ENCODE data around the gene MLYCD. TPM values are rescaled to one million over a fixed set of nuclear protein-coding genes. Genes with fewer than 3 reads are reported as not detected.

MLYCD gene
- total RNA-seq, 1 donor from 2014 or later = 3.6 TPM

DNA sequence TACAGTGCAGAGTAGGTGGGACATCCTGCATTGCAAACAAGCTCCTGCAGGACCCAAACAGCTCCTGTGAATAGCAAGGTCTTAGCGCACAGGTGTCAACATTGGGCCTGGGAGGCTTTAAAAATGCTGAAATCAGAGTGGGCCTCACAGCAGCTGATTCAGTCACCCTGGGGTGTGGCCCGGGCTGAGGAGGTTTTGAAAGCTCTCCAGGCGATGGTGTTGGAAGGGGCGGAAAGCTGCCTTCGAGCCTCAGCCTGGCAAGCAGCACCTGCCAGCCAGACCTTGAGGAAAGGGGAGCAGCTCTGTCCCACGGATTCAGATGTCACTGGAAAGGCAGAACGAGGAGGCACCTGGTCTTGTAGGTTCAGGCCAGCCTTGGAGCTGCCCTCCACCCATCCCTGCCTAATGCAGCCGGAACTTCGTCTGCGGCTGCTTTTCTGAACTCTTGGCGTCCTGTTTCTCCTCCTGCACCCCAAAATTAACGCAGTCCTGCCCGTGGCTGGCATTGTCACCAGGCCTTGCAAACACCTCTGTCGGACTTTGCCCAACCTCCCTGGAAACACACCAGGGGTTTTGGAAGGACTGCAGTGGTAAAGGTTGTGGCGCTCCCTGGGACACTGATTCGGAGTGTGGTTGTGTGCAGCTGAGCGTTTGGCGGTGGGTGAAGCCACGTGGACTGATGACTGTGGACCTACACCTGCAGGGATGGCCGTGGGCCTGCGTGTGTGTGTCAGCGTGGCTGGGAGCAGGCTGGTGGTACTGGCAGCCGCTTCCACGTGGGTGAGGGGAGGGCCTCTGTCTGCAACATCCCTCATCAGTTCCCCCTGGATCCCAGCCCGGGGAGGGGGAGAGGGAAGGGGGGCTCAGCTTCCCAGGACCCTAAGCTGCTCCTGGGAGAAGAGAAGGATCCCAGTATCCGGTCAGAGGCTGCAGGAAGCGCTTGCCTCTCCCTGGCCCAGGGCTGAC lies 72.5 kb downstream of the MLYCD start:
- DNase-seq = no peak

DNA sequence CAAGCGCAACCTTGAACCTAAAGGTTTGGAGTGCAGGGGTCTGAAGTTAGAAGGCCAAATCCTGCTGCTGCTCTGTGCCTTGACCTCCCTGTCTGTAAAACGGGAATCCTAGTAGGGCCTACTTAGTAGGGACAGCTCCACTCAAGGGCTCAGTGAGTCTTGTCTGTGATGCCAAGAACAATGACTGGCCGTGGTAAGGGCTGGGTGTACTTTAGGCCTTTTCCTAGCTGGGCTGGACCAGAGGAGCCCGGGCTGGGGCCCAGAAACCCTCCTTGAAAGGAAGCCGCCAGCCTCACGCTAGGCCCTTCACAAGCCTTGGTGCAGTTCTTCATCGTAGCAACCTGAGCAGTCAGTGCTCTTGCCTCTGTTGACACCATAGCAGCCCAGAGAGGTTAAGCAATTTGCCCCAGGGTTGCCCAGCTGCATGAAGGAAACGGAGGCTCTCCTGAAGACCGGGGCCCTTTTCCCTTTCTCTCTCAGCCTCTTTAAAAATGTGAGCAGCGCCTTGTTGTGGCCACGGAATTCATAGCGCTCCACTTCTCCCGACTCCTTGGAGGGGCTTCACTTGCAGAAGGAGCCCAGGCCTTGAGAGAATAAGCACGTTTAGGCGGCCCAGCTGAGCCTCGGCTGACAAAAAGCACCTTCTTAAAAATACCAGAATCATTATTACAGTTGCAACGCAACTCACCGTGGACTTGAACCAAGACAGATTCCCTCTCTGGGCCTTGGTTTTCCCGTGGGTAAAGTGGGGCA lies 73.5 kb downstream of the MLYCD start:
- DNase-seq = no peak

GRCh38 chr16:83973077-83973476 lies 74.2 kb downstream of the MLYCD start:
- DNase-seq = no peak

GRCh38 chr16:83973581-83974385 lies 74.9 kb downstream of the MLYCD start:
- no peak for DNase-seq

DNA sequence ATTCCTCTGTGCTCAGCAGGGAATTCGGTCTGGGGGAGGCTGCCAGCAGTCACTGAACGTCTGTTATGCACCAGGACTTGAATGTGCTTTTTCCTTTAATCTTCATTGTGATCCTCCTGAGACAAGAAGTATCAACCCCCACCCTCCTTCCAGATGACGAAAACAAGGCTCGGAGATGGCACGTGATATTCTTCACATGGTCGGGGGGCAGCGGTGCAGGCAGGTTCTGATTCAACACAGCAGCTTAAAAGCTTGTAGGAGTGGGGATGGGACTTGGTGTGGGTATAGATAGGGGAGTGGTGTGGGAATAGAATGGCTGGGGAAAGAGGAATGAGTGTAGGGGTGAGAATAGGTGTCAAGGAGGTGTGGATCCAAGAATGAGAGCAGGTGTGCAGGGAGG lies 75.6 kb downstream of the MLYCD start:
- DNase-seq = no peak

GRCh38 chr16:83975590-83976260 lies 76.8 kb downstream of the MLYCD start:
- no peak for DNase-seq

Other genes starting within 250 kb of the MLYCD start
- gene HSBP1, start 91.1 kb upstream of the MLYCD start, total RNA-seq = 114 TPM
- gene OSGIN1, start 54.1 kb downstream of the MLYCD start, total RNA-seq = 0.31 TPM
- gene NECAB2, start 69.1 kb downstream of the MLYCD start, total RNA-seq = 1.9 TPM
- not detected for gene SLC38A8, start 143.7 kb downstream of the MLYCD start, total RNA-seq
- gene MBTPS1, start 217.8 kb downstream of the MLYCD start, total RNA-seq = 78.1 TPM
- gene HSDL1, start 246.1 kb downstream of the MLYCD start, total RNA-seq = 165 TPM
- 0.62 TPM for gene DNAAF1, start 246.2 kb downstream of the MLYCD start, total RNA-seq